HG03045 (cell line): ENCODE results near the gene FRK.
A peak's percentile ranks its signal among the peaks of the same experiment; 100 is the strongest.
"Not testable (repeated sequence)": the region's sequence is repeated elsewhere in the genome, so short reads cannot be mapped to it uniquely, and the experiment has no call there.

Experiments
- ATAC-seq: cut with Tn5 transposase; IDR thresholded peaks from one replicate; pipeline ENCODE4 v1.9.1; 2021; ENCODE audit warnings: mild to moderate bottlenecking, moderate library complexity; ENCODE audit not compliant: unreplicated experiment

Gene FRK

DNA sequence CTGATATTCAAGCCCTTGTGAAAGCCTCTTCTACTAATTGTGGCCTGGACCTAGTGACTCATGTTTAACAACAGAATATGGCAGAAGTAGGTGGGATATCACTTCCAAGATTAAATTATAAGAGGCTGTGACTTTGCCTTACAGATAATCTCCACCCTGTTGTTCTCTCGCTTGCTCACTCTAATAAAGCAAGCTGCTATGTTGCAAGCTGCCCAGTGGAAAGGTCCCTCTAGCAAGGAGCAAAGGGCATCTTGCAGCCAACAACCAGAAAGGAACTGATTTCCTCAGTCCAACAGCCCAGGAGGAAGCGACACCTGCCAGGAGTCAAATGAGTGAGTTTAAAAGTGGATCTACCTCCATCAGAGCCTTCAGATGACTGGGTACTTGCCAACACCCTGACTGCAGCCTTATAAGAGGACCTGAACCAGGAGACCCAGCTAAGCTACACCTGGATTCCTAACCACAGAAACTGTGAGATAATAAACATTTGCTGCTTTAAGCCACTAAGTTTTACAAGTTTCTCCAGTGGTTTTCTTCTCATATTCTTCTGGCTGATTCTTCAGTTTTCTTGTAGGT is 112.6 kb downstream of the FRK start:
- no peak for ATAC-seq

DNA sequence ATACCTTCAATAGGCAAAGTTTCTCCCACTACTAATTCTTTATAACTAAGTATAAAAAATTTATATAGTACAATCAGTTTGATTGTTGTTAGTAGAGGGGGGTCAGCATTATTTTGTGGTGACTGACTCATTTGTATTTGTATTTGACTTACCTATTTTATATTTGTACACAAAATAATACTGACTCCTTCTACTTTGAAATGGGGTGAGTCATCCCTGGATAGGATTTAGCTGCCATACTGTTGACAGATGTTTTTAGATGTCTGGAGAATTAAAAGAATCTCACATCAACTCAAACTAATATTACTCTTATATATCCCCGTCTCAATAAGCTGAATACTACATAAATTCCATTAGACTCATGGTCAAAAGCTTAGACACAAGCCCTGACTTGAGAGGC is 114.9 kb downstream of the FRK start:
- no peak for ATAC-seq

GRCh38 chr6:115945306-115945705 is 115.4 kb downstream of the FRK start:
- no peak for ATAC-seq

- ATAC-seq = not testable (repeated sequence)
Measured at GRCh38 chr6:115944829-115945228, 115.9 kb downstream of the FRK start.

GRCh38 chr6:115937502-115937901 is 123.2 kb downstream of the FRK start:
- ATAC-seq = not testable (repeated sequence)

DNA sequence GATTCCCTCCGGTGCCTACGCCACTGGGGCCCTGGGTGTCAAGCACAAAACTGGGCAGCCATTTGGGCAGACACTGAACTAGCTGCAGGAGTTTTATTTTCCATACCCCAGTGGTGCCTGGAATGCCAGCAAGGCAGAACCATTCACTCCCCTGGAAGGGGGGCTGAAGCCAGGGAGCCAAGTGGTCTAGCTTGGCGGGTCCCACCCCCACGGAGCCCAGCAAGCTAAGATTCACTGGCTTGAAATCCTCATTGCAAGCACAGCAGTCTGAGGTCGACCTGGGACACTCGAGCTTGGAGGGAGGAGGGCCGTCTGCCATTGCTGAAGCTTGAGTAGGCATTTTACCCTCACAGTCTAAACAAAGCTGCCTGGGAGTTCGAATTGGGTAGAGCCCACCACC is 125.3 kb downstream of the FRK start:
- no peak for ATAC-seq

DNA sequence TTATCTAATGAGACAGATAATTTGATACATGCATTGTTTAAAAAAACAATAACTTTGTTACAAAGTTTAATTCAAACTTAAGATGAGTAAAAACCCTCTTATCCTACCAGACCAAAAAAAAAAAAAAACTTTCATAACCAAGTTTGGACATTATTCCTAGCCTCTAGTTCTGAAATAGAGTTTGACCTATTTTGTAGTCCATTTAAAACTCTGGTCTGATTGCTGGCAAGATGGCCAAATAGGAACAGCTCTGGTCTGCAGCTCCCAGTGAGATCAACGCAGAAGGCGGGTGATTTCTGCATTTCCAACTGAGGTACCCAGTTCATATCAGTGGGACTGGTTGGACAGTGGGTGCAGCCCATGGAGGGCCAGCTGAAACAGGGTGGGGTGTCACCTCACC is 125.9 kb downstream of the FRK start:
- ATAC-seq = no peak

GRCh38 chr6:115934145-115934544 is 126.5 kb downstream of the FRK start:
- ATAC-seq = no peak

- peak; percentile 50 for ATAC-seq
Measured at GRCh38 chr6:115932481-115932880, 128.2 kb downstream of the FRK start.

- ATAC-seq = not testable (repeated sequence)
Measured at GRCh38 chr6:115928000-115928399, 132.7 kb downstream of the FRK start.

GRCh38 chr6:115922971-115923370 is 137.7 kb downstream of the FRK start:
- ATAC-seq = no peak

DNA sequence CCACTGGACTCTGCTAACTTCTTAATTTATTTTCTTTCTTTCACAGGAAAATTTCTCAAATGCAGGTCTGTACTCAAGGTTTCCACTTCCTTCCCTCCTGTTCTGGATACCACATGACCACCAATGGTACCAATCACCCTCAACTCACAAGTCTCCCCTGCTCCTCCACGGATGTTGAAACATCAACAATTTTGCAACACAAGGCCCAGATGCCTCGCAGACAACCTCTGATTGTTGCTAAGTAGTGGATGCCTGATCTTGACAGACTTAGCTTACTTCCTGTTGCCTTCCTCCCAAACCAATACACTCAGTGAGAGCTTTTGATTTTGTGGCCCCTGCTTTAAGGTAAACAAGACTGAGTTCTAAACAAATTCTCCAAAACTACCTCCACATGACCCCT is 146.6 kb downstream of the FRK start:
- ATAC-seq = no peak

DNA sequence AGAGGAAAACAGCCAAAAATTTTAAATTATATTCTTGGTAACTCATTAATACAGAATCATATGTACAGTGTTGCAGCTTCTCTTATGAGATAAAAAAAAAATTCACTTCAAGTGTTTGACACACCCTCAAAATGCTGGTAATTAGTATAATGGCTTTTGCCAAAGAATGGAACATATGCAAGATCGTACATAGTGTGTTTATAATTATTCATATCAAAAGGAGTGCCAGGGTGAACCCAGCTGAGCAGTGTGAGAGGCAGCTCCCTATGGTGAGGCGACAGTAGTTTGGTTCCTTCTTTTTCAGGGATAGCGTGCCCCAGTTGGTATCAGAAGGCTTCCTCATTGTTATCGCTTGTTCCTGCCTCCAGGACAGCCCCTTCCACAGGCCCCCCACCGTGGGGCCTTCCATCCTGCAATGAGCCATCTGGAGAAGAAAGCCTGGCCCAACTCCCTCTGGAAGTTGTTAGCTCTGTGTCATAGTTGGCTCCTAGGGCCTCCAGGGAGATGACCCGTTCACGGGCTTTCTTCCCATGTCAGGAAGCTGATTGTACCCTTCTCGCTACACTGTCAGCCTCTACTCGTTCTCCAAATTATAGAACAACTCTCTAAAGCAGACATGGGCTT is 150.7 kb downstream of the FRK start:
- no peak for ATAC-seq

DNA sequence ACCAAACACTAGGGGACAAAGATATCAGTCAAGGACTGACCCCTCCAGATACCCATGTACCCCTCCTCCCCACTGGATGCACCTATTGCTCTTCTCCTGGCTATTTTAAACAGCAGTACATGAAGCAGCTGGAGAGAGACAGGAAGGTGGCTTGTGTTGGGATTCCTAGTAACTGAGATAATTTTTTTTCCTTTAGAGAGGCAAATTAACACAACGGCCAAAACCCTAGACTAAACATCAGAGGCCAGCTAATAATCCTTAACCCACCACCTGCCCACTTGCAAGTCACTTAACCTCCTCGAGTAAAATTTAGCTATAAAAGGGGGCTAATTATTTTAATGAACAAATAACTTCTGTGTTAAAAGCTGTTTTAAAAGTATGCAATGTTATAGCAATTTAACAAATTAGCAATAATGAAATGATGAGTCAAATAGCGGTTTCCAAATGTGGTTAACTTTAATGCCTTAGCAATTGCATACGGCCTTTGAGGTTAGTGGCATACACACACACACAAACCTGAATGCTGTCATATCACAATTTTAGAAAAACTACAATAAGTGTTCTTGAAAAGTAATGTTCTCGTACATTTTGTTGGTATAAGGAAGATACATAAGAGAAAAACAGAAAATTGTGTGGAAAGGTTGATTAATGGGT is 151.7 kb downstream of the FRK start:
- no peak for ATAC-seq

DNA sequence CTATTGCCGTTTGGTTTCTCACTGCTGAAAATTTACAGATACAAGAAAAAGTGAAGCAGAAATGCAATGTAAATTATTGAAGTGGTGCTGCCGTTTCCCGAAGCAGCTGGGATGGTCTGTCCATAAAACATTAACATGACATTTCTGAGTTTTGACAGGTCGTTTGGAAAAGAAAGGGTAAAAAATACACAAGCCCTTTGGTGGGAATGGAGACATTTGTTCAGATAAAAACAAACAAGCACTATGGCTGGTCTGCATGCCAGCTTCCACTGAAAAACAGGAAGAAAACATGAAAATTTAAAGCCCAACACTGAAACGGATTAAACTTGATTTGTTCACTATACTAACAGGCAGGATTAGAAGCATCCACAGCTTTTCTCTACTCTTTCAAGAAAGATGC is 155.2 kb downstream of the FRK start:
- no peak for ATAC-seq

- ATAC-seq = no peak
Measured at GRCh38 chr6:115902436-115902835, 158.3 kb downstream of the FRK start.

GRCh38 chr6:115901896-115902295 is 158.8 kb downstream of the FRK start:
- no peak for ATAC-seq

- no peak for ATAC-seq
Measured at GRCh38 chr6:115899730-115900282, 160.9 kb downstream of the FRK start.

GRCh38 chr6:115898246-115898645 is 162.4 kb downstream of the FRK start:
- ATAC-seq = no peak

GRCh38 chr6:115896538-115897129 is 164.1 kb downstream of the FRK start:
- ATAC-seq = no peak

GRCh38 chr6:115894426-115894992 is 166.2 kb downstream of the FRK start:
- no peak for ATAC-seq
